ENCODE measurements around the gene ERCC1.

Gene ERCC1

GRCh38 chr19:45455707-45456499, 32.2 kb upstream of the ERCC1 start:
- DNase-seq (ENCODE audit: low read depth) = peak; percentile 99
- H3K4me3 ChIP-seq (ENCODE audit: low read length) = no peak overlapping the region
- TF ChIP-seq CTCF (IDR thresholded peaks at IDR 0.05; ENCODE audit: insufficient read depth, low read depth, low read length, missing control alignments) = no peak

- TF ChIP-seq CTCF (IDR thresholded peaks at IDR 0.05; ENCODE audit: insufficient read depth, low read depth, low read length, missing control alignments) = no peak
- DNase-seq (ENCODE audit: low read depth) = no peak
- H3K4me3 ChIP-seq (ENCODE audit: low read length) = no peak overlapping the region
These were observed 28.2 kb upstream of the ERCC1 start for GRCh38 chr19:45451850-45452387.

GRCh38 chr19:45451131-45451849, 27.6 kb upstream of the ERCC1 start:
- peak overlapping the region; percentile 64 for H3K4me3 ChIP-seq (ENCODE audit: low read length)
- TF ChIP-seq CTCF (IDR thresholded peaks at IDR 0.05; ENCODE audit: insufficient read depth, low read depth, low read length, missing control alignments) = no peak
- peak; percentile 77 for DNase-seq (ENCODE audit: low read depth)

- peak overlapping the region; percentile 66 for H3K4me3 ChIP-seq (ENCODE audit: low read length)
- no peak for TF ChIP-seq CTCF (IDR thresholded peaks at IDR 0.05; ENCODE audit: insufficient read depth, low read depth, low read length, missing control alignments)
- no peak for DNase-seq (ENCODE audit: low read depth)
These were observed 26.3 kb upstream of the ERCC1 start for GRCh38 chr19:45450012-45450333.

GRCh38 chr19:45448887-45449299, 25.2 kb upstream of the ERCC1 start:
- peak; percentile 90 for DNase-seq (ENCODE audit: low read depth)
- peak overlapping the region; percentile 0 for H3K4me3 ChIP-seq (ENCODE audit: low read length)
- no peak for TF ChIP-seq CTCF (IDR thresholded peaks at IDR 0.05; ENCODE audit: insufficient read depth, low read depth, low read length, missing control alignments)

GRCh38 chr19:45448425-45448756, 24.7 kb upstream of the ERCC1 start:
- no peak for TF ChIP-seq CTCF (IDR thresholded peaks at IDR 0.05; ENCODE audit: insufficient read depth, low read depth, low read length, missing control alignments)
- H3K4me3 ChIP-seq (ENCODE audit: low read length) = no peak overlapping the region
- DNase-seq (ENCODE audit: low read depth) = no peak

All from epithelial cell of esophagus (primary cell).